Trophoblast cell (in vitro differentiated cells and primary cell): ENCODE data around the gene PCDHGB3.
A peak's percentile ranks its signal among the peaks of the same experiment; 100 is the strongest.

Experiments used
- DNase-seq, 2 donors: peaks; one replicate each; pipeline ENCODE4 v3.0.0-alpha.2; 2016
- H2AFZ ChIP-seq: 2 replicates; pipeline ENCODE4 v1.6.1; 2013; ENCODE audit warnings: low read length, moderate library complexity, mild to moderate bottlenecking; ENCODE audit not compliant: insufficient read depth, poor library complexity
- H2AK5ac ChIP-seq: 2 replicates; pipeline ENCODE4 v1.6.1; 2013; ENCODE audit warnings: mild to moderate bottlenecking, low read length
- H2BK120ac ChIP-seq: 2 replicates; pipeline ENCODE4 v1.6.1; 2013; ENCODE audit warnings: low read length, mild to moderate bottlenecking, moderate library complexity; ENCODE audit not compliant: insufficient read depth, poor library complexity
- H2BK12ac ChIP-seq: 2 replicates; pipeline ENCODE4 v1.6.1; 2013; ENCODE audit warnings: mild to moderate bottlenecking, low read length, moderate library complexity
- H2BK5ac ChIP-seq: 2 replicates; pipeline ENCODE4 v1.6.1; 2013; ENCODE audit warnings: low read length, low read depth, moderate library complexity, mild to moderate bottlenecking; ENCODE audit not compliant: poor library complexity
- H3K14ac ChIP-seq: 2 replicates; pipeline ENCODE4 v1.6.1; 2013; ENCODE audit warnings: mild to moderate bottlenecking, low read length
- H3K18ac ChIP-seq: 2 replicates; pipeline ENCODE4 v1.6.1; 2013; ENCODE audit warnings: mild to moderate bottlenecking, low read length
- H3K23ac ChIP-seq: 2 replicates; pipeline ENCODE4 v1.6.1; 2013; ENCODE audit warnings: low read length
- H3K27ac ChIP-seq: 2 replicates; pipeline ENCODE4 v1.5.1; 2013; ENCODE audit warnings: low read depth, mild to moderate bottlenecking, inconsistent platforms, low read length, moderate library complexity
- H3K27me3 ChIP-seq: 2 replicates; pipeline ENCODE4 v1.6.1; 2013; ENCODE audit warnings: inconsistent platforms, mild to moderate bottlenecking, low read length, moderate library complexity; ENCODE audit not compliant: insufficient read depth
- H3K36me3 ChIP-seq, 2 experiments: 1 replicate in 1 of 2; 2 replicates in 1 of 2; pipeline ENCODE4 v1.6.1; 2013; ENCODE audit warnings: low read length in 2 of 2, mild to moderate bottlenecking in 2 of 2, moderate library complexity in 1 of 2; ENCODE audit not compliant: insufficient read depth in 2 of 2, control insufficient read depth in 1 of 2
- H3K4ac ChIP-seq: 2 replicates; pipeline ENCODE4 v1.6.1; 2013; ENCODE audit warnings: low read depth, mild to moderate bottlenecking, low read length, moderate library complexity
- H3K4me1 ChIP-seq, 2 experiments: 1 replicate in 1 of 2; 2 replicates in 1 of 2; pipeline ENCODE4 v1.6.1; 2013; ENCODE audit warnings: low read length in 2 of 2, mild to moderate bottlenecking in 2 of 2, moderate library complexity in 1 of 2; ENCODE audit not compliant: insufficient read depth in 2 of 2, control insufficient read depth in 1 of 2
- H3K4me2 ChIP-seq: 2 replicates; pipeline ENCODE4 v1.6.1; 2013; ENCODE audit warnings: inconsistent platforms, mild to moderate bottlenecking, low read length, moderate library complexity
- H3K4me3 ChIP-seq: 2 replicates; pipeline ENCODE4 v1.5.1; 2013; ENCODE audit warnings: mild to moderate bottlenecking, low read depth, low read length, inconsistent platforms
- H3K79me1 ChIP-seq: one replicate; pipeline ENCODE4 v1.6.1; 2013; ENCODE audit warnings: low read length
- H3K79me2 ChIP-seq: 2 replicates; pipeline ENCODE4 v1.6.1; 2013; ENCODE audit warnings: low read length, mild to moderate bottlenecking; ENCODE audit not compliant: control insufficient read depth, insufficient read depth, poor library complexity
- H3K9ac ChIP-seq: 2 replicates; pipeline ENCODE4 v1.6.1; 2013; ENCODE audit warnings: mild to moderate bottlenecking, low read length
- H3K9me3 ChIP-seq: 2 replicates; pipeline ENCODE4 v1.6.1; 2013; ENCODE audit warnings: low read depth, mild to moderate bottlenecking, control low read depth, inconsistent platforms, low read length; ENCODE audit not compliant: insufficient read depth
- H4K12ac ChIP-seq: 2 replicates; pipeline ENCODE4 v1.6.1; 2013; ENCODE audit warnings: low read depth, mild to moderate bottlenecking, low read length, moderate library complexity
- H4K8ac ChIP-seq: 2 replicates; pipeline ENCODE4 v1.6.1; 2013; ENCODE audit warnings: low read depth, mild to moderate bottlenecking, low read length, moderate library complexity
- H4K91ac ChIP-seq: one replicate; pipeline ENCODE4 v1.6.1; 2013; ENCODE audit warnings: low read depth, mild to moderate bottlenecking, low read length, moderate library complexity
- WGBS: extraction: QIAGEN DNeasy Blood & Tissue Kit; methylation state at CpG from one replicate; pipeline ENCODE4 v1.1.7; 2013; ENCODE audit warnings: missing lambda C conversion rate; ENCODE audit not compliant: insufficient read length, insufficient coverage; ENCODE audit errors: extremely low coverage; 5-methylcytosine and 5-hydroxymethylcytosine counted together

The PCDHGB3 gene

DNA sequence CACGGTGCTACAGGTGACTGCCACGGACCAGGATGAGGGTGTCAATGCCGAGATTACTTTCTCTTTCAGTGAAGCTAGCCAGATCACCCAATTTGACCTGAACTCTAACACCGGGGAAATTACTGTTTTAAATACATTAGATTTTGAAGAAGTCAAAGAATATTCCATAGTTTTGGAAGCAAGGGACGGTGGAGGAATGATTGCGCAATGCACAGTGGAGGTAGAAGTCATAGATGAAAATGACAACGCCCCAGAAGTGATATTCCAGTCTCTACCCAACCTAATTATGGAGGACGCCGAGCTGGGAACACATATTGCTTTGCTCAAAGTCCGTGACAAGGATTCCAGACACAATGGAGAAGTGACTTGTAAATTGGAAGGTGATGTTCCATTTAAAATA is 18.6 kb downstream of the PCDHGB3 start:
- Histone ChIP-seq H3K9me3 (peaks cover 38% of the 10 kb centered on the region), H3K14ac (no peak overlapping the region), H3K9ac (no peak overlapping the region), H2AK5ac (no peak overlapping the region), H3K4me1 (no peaks in the 10 kb centered on the region), H3K27me3 (no peaks in the 10 kb centered on the region), H2BK12ac (no peak overlapping the region), H4K91ac (no peak overlapping the region), H4K12ac (no peak overlapping the region), H3K4me2 (no peak overlapping the region), H2BK5ac (no peak overlapping the region), H3K79me1 (no peaks in the 10 kb centered on the region), H3K23ac (no peak overlapping the region), H3K4me3 (peak overlapping the region; percentile 48), H4K8ac (no peak overlapping the region), H2AFZ (no peak overlapping the region), H3K27ac (no peak overlapping the region), H3K36me3 (peaks cover 16 to 20% of the 10 kb centered on the region in 2 experiments), H3K4ac (no peak overlapping the region), H2BK120ac (no peak overlapping the region), H3K18ac (no peak overlapping the region), H3K79me2 (no peaks in the 10 kb centered on the region)
- DNase-seq, result no peak
- no CpG with 5 or more reads among the region's 10 CpGs for WGBS

- Histone ChIP-seq H2BK120ac (no peak overlapping the region), H2BK5ac (no peak overlapping the region), H3K9me3 (peaks cover 40% of the 10 kb centered on the region), H3K4ac (no peak overlapping the region), H3K4me1 (no peaks in the 10 kb centered on the region), H3K36me3 (peaks cover 19 to 23% of the 10 kb centered on the region in 2 experiments), H3K79me2 (no peaks in the 10 kb centered on the region), H2BK12ac (no peak overlapping the region), H2AK5ac (no peak overlapping the region), H4K8ac (no peak overlapping the region), H4K91ac (no peak overlapping the region), H3K18ac (no peak overlapping the region), H3K4me2 (no peak overlapping the region), H3K27me3 (no peaks in the 10 kb centered on the region), H3K9ac (no peak overlapping the region), H3K23ac (no peak overlapping the region), H3K14ac (no peak overlapping the region), H3K27ac (no peak overlapping the region), H3K79me1 (no peaks in the 10 kb centered on the region), H3K4me3 (no peak overlapping the region), H4K12ac (no peak overlapping the region), H2AFZ (no peak overlapping the region)
- WGBS, result no CpG with 5 or more reads among the region's 77 CpGs
- no peak for DNase-seq
Measured at GRCh38 chr5:141389153-141390042, 19.4 kb downstream of the PCDHGB3 start.

- H3K23ac ChIP-seq, result no peak within 1 kb of the TSS
- H3K9ac ChIP-seq, result no peak within 1 kb of the TSS
- H2AK5ac ChIP-seq, result no peak within 1 kb of the TSS
- peaks cover 38% of the 10 kb centered on the region for H3K9me3 ChIP-seq
- H4K12ac ChIP-seq, result no peak within 1 kb of the TSS
- no peak within 1 kb of the TSS for H2BK12ac ChIP-seq
- H2AFZ ChIP-seq, result no peak within 1 kb of the TSS
- H2BK5ac ChIP-seq, result no peak within 1 kb of the TSS
- H3K79me2 ChIP-seq, result no peaks in the 10 kb centered on the region
- WGBS, result no CpG with 5 or more reads among the region's 38 CpGs
- no peak within 1 kb of the TSS for H3K4me3 ChIP-seq
- H3K4me2 ChIP-seq, result no peak within 1 kb of the TSS
- H3K4me1 ChIP-seq, result no peaks in the 10 kb centered on the region
- H4K8ac ChIP-seq, result no peak within 1 kb of the TSS
- H3K79me1 ChIP-seq, result no peaks in the 10 kb centered on the region
- no peak for DNase-seq
- no peak within 1 kb of the TSS for H4K91ac ChIP-seq
- H3K27me3 ChIP-seq, result no peaks in the 10 kb centered on the region
- H2BK120ac ChIP-seq, result no peak within 1 kb of the TSS
- no peak within 1 kb of the TSS for H3K4ac ChIP-seq
- no peak within 1 kb of the TSS for H3K14ac ChIP-seq
- H3K27ac ChIP-seq, result no peak within 1 kb of the TSS
- H3K36me3 ChIP-seq, result peaks cover 19 to 25% of the 10 kb centered on the region in 2 experiments
- no peak within 1 kb of the TSS for H3K18ac ChIP-seq
Measured at GRCh38 chr5:141392429-141393198, 22.6 kb downstream of the PCDHGB3 start, which contains the start of gene PCDHGA8. PCDHGA8 (plus strand) TSS chr5:141392633; CDS start chr5:141392814, 181 bp downstream.

- Histone ChIP-seq H3K4me3 (no peak overlapping the region), H3K79me1 (no peaks in the 10 kb centered on the region), H4K8ac (no peak overlapping the region), H3K36me3 (peaks cover 19 to 27% of the 10 kb centered on the region in 2 experiments), H3K23ac (no peak overlapping the region), H2BK5ac (no peak overlapping the region), H3K9me3 (peaks cover 39% of the 10 kb centered on the region), H2BK12ac (no peak overlapping the region), H3K4me1 (no peaks in the 10 kb centered on the region), H2AK5ac (no peak overlapping the region), H3K18ac (no peak overlapping the region), H3K79me2 (no peaks in the 10 kb centered on the region), H4K12ac (no peak overlapping the region), H4K91ac (no peak overlapping the region), H2AFZ (no peak overlapping the region), H3K14ac (no peak overlapping the region), H3K27ac (no peak overlapping the region), H3K9ac (no peak overlapping the region), H2BK120ac (no peak overlapping the region), H3K27me3 (no peaks in the 10 kb centered on the region), H3K4ac (no peak overlapping the region), H3K4me2 (no peak overlapping the region)
- no peak for DNase-seq
- no CpG with 5 or more reads among the region's 21 CpGs for WGBS
Measured at GRCh38 chr5:141393267-141393666, 23.2 kb downstream of the PCDHGB3 start.
